ENCODE results near the gene KLRK1. TPM values are rescaled to one million over a fixed set of nuclear protein-coding genes. Genes with fewer than 3 reads are reported as not detected.

KLRK1 gene
- total and polyA plus RNA-seq, 11 donors = 0.28 to 6.6 (median 0.49) TPM; not detected in 2

DNA sequence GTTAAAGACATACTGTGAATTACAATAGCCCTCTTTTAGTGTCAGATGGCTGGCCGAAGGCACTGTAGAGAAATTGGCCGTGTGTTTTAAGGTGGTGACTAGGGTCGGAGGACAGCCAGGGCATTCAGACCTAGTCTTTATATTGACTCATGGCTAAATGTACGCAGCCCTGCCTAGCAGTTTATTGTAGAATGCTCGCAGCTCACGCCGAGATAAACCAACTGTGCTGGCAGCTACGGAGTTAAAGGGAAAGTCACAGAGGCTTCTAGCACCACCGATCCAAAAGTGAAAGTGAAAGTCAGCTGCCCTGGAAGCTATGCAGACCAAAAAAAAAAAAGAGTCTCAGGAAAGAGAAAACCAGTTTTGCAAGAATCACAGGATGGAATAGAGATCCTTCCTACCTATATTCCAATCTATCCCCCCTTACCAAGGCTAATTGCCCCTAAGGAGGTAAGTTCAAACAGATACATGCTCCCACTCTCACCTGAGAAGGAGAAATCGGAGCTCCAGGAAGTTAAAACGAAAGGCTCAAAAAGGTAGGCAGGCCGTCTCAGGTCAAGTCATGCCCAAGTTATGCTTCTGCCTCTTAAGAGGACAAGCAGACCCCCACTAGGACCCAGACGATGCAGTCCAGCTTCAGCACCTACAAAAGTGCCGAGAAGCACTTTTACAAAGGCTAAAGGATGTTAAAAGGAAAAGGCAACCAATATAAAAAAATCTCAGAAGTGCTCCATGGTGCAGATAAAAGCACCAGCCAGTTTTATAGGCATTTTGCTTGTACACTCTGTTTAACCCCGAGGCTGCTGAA is 24.8 kb downstream of the KLRK1 start:
- intact Hi-C loops (cut with DNase I) = loop anchor here in 2 of 10 donors (5.0 to 10.0 kb wide), 3 partner anchors 130 to 360 kb away; partner anchors contain the start of genes GABARAPL1 (in 1 of the 2) and YBX3 (in 1 of the 2)
- H3K36me3 ChIP-seq = no peaks in the 10 kb centered on the region
- H3K27ac ChIP-seq = peak overlapping the region; percentile 79 to 97 (median 91)
- DNase-seq (peak in 4 of 5 donors; percentile 58 to 73 (median 68)), ATAC-seq (peak; percentile 82 to 91 (median 87))
- peak overlapping the region; percentile 57 to 92 (median 66) for H3K4me3 ChIP-seq
- peaks cover 0 to 64% (median 14%) of the 10 kb centered on the region in 12 donors for H3K4me1 ChIP-seq
- TF ChIP-seq CTCF (IDR thresholded peaks at IDR 0.05) (no peak), POLR2A (IDR thresholded peaks at IDR 0.05) (no peak)
- 1% methylated on average over 15 of the region's 15 CpGs for WGBS, 4 donors
- H3K27me3 ChIP-seq = no peaks in the 10 kb centered on the region
- no peaks in the 10 kb centered on the region for H3K9me3 ChIP-seq

DNA sequence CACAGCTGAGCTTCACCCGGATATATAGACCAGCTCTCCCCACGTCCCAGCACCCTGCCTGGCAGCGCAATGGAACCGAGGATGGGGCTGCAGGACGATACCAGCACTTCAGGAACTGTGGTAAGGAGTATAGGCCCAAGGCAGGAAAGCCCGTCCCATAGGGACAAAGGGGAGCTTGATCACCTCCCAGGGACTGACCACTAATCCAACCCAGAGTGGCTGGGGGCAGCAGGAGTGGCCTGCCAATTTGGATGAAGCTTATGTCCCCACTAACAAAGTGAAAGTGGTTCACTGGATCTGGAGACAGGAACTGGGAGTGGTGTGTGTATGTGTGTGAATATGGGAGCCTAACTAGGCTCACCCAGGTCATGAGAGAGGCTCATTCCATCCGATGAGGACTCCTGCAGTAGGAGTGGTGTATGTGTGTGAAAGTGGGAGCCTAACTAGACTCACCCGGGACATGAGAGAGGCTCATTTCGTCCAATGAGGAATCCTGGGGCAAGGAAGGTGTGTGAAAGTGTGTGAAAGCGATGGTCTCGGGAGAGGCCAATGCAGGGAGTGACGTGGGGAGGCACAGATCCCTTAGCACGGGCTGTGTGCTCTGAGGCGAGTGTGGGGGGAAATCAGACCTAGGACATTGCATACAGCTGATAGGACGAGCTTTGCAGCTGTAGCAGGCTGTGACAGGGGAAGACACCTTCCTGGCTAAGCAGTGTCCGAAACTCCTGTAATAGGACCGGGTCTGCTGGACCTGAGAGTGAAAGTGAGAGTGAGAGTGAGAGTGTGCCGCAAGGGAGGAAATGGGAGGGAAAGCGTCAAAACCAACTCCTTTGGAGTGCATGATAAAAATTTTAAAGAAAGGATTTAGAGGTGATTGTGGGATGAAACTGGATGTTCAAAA is 25.7 kb downstream of the KLRK1 start:
- DNase-seq (peak; percentile 27 to 59 (median 48)), ATAC-seq (peak; percentile 63 to 79 (median 76))
- TF ChIP-seq POLR2A (IDR thresholded peaks at IDR 0.05) = peak in 1 of 2 donors; percentile 43
- no peak for TF ChIP-seq CTCF (IDR thresholded peaks at IDR 0.05)
- intact Hi-C loops (cut with DNase I) = loop anchor here in 2 of 10 donors (5.0 to 10.0 kb wide), 3 partner anchors 129 to 361 kb away; partner anchors contain the start of genes GABARAPL1 (in 1 of the 2) and YBX3 (in 1 of the 2)
- Histone ChIP-seq H3K27me3 (no peaks in the 10 kb centered on the region), H3K27ac (peak overlapping the region; percentile 79 to 97 (median 91)), H3K4me3 (peak overlapping the region; percentile 57 to 92 (median 66)), H3K4me1 (peaks cover 0 to 64% (median 14%) of the 10 kb centered on the region in 12 donors), H3K9me3 (no peaks in the 10 kb centered on the region), H3K36me3 (no peaks in the 10 kb centered on the region)
- 4 to 19% (median 13%) methylated on average over 15 to 19 of the region's 19 CpGs for WGBS, 4 donors

DNA sequence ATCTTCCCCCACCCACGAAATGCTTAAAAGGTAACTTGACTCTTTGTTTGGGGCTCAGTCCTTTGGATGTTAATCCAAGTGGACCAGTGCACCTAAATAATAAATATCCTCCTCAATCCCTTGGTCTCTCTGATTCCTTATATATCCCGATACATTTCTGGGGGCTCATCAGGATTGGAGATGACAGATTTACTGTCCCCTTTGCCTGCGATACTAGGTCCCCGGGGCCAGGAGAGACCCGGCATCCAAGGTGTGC is 26.3 kb downstream of the KLRK1 start:
- no peak for TF ChIP-seq POLR2A (IDR thresholded peaks at IDR 0.05)
- TF ChIP-seq CTCF (IDR thresholded peaks at IDR 0.05) = no peak
- no peak for ATAC-seq
- Histone ChIP-seq H3K4me1 (peaks cover 0 to 59% (median 14%) of the 10 kb centered on the region in 12 donors), H3K4me3 (peak overlapping the region in 11 of 12 donors; percentile 57 to 92 (median 67)), H3K9me3 (no peaks in the 10 kb centered on the region), H3K27me3 (no peaks in the 10 kb centered on the region), H3K27ac (peak overlapping the region; percentile 79 to 97 (median 91)), H3K36me3 (no peaks in the 10 kb centered on the region)
- WGBS, 4 donors = 50 to 76% (median 72%) methylated on average over 5 of the region's 5 CpGs
- no peak for DNase-seq
- intact Hi-C loops (cut with DNase I) = loop anchor here in 2 of 10 donors (5.0 to 10.0 kb wide), 3 partner anchors 129 to 361 kb away; partner anchors contain the start of genes GABARAPL1 (in 1 of the 2) and YBX3 (in 1 of the 2)

Data from heart left ventricle (tissue), 16 donors.